Liver (tissue), 9 donors: Measurements from ENCODE around the gene YPEL4. TPM values are rescaled to one million over a fixed set of nuclear protein-coding genes. Genes with fewer than 3 reads are reported as not detected.

Source experiments
- DNase-seq: peaks from one replicate; pipeline ENCODE4 v3.0.0-alpha.2; 2017; ENCODE audit warnings: low spot score
- H3K27ac ChIP-seq, 2 donors: one replicate each; pipeline ENCODE4 v1.7.0; 2013; ENCODE audit warnings: inconsistent platforms in 2 of 2, low read length in 2 of 2, control low read depth in 1 of 2, low read depth in 1 of 2, mild to moderate bottlenecking in 1 of 2
- H3K27me3 ChIP-seq, 4 donors: one replicate each; pipeline versions ENCODE4 v1.6.1 to v1.7.0; 2013; ENCODE audit warnings: low read length in 3 of 4, inconsistent platforms in 1 of 4, mild to moderate bottlenecking in 1 of 4, moderate library complexity in 1 of 4; ENCODE audit not compliant: control insufficient read depth in 4 of 4, insufficient read depth in 4 of 4
- H3K36me3 ChIP-seq, 4 donors: one replicate each; pipeline versions ENCODE4 v1.6.1 to v1.7.0; 2013; ENCODE audit warnings: low read length in 3 of 4, mild to moderate bottlenecking in 3 of 4, low read depth in 1 of 4, moderate library complexity in 1 of 4; ENCODE audit not compliant: control insufficient read depth in 4 of 4, insufficient read depth in 3 of 4
- H3K4me1 ChIP-seq, 4 donors: one replicate each; pipeline versions ENCODE4 v1.6.1 to v1.7.0; 2013; ENCODE audit warnings: low read length in 3 of 4, mild to moderate bottlenecking in 3 of 4, moderate library complexity in 1 of 4; ENCODE audit not compliant: control insufficient read depth in 4 of 4, insufficient read depth in 4 of 4
- H3K4me3 ChIP-seq, 3 donors: one replicate each; pipeline versions ENCODE4 v1.6.1 to v1.7.0; 2013; ENCODE audit warnings: low read length in 3 of 3, control low read depth in 1 of 3, low read depth in 1 of 3, mild to moderate bottlenecking in 1 of 3
- H3K9ac ChIP-seq, 2 donors: one replicate each; pipeline ENCODE4 v1.7.0; 2013; ENCODE audit warnings: low read length in 2 of 2, mild to moderate bottlenecking in 2 of 2, moderate library complexity in 2 of 2, control low read depth in 1 of 2, low read depth in 1 of 2
- H3K9me3 ChIP-seq, 4 donors: one replicate each; pipeline versions ENCODE4 v1.6.1 to v1.7.0; 2013; ENCODE audit warnings: low read length in 3 of 4; ENCODE audit not compliant: control insufficient read depth in 4 of 4
- ATF3 ChIP-seq: IDR thresholded peaks from 2 replicates; pipeline ENCODE4 v1.6.1; 2016; ENCODE audit warnings: antibody characterized with exemption
- EGR1 ChIP-seq, 2 donors: IDR thresholded peaks; 2 replicates each; pipeline ENCODE4 v1.6.1; 2016 to 2018; ENCODE audit warnings: antibody characterized with exemption in 2 of 2, low read depth in 2 of 2
- FOXA1 ChIP-seq: IDR thresholded peaks from 2 replicates; pipeline ENCODE4 v1.6.1; 2016; ENCODE audit warnings: antibody characterized with exemption
- FOXA2 ChIP-seq: IDR thresholded peaks from 2 replicates; pipeline ENCODE4 v1.6.1; 2016; ENCODE audit warnings: antibody characterized with exemption
- GABPA ChIP-seq, 2 donors: IDR thresholded peaks in 1 of 2; conservative IDR thresholded peaks in 1 of 2; 2 replicates each; pipeline ENCODE4 v1.6.1; 2016; ENCODE audit warnings: antibody characterized with exemption in 2 of 2, mild to moderate bottlenecking in 1 of 2, moderate library complexity in 1 of 2
- HNF4A ChIP-seq, 2 donors: conservative IDR thresholded peaks; 2 replicates each; pipeline ENCODE4 v1.6.1; 2016; ENCODE audit warnings: antibody characterized with exemption in 2 of 2, mild to moderate bottlenecking in 2 of 2
- HNF4G ChIP-seq: IDR thresholded peaks from 2 replicates; pipeline ENCODE4 v1.6.1; 2016; ENCODE audit warnings: antibody characterized with exemption
- MAX ChIP-seq: IDR thresholded peaks from 2 replicates; pipeline ENCODE4 v1.6.1; 2016; ENCODE audit warnings: antibody characterized with exemption
- RAD21 ChIP-seq, 2 donors: IDR thresholded peaks; 2 replicates each; pipeline ENCODE4 v1.6.1; 2016; ENCODE audit warnings: antibody characterized with exemption in 2 of 2, mild to moderate bottlenecking in 2 of 2
- REST ChIP-seq: IDR thresholded peaks from 2 replicates; pipeline ENCODE4 v1.6.1; 2016; ENCODE audit warnings: antibody characterized with exemption, mild to moderate bottlenecking
- RXRA ChIP-seq, 2 donors: IDR thresholded peaks; 2 replicates each; pipeline ENCODE4 v1.6.1; 2017 to 2018; ENCODE audit warnings: antibody characterized with exemption in 2 of 2, mild to moderate bottlenecking in 1 of 2
- SP1 ChIP-seq: IDR thresholded peaks from 2 replicates; pipeline ENCODE4 v1.6.1; 2018; ENCODE audit warnings: antibody characterized with exemption, mild to moderate bottlenecking
- TAF1 ChIP-seq: conservative IDR thresholded peaks from 2 replicates; pipeline ENCODE4 v1.6.1; 2016; ENCODE audit warnings: antibody characterized with exemption, mild to moderate bottlenecking
- YY1 ChIP-seq: IDR thresholded peaks from 2 replicates; pipeline ENCODE4 v1.6.1; 2016; ENCODE audit warnings: antibody characterized with exemption, mild to moderate bottlenecking
- ZBTB33 ChIP-seq: IDR thresholded peaks from 2 replicates; pipeline ENCODE4 v1.6.1; 2016; ENCODE audit warnings: antibody characterized with exemption
- WGBS: extraction: QIAGEN DNeasy Blood & Tissue Kit; methylation state at CpG from one replicate; pipeline ENCODE4 v1.1.7; 2013; 5-methylcytosine and 5-hydroxymethylcytosine counted together
- polyA plus RNA-seq, 2 donors: library from polyadenylated mRNA; stranded (reverse) in 1 of 2; unstranded in 1 of 2; fragments of 200-250 nt in 1 of 2; fragments of >200 nt in 1 of 2; fragmentation: Nextera tagmentation in 1 of 2; extraction: Ambion mirVana in 1 of 2; gene quantifications; one replicate each; pipeline versions ENCODE4 v1.2.1 to v1.2.3, GENCODE V29; 2013 to 2015
- total RNA-seq, 2 donors: library from RNA; depleted of rRNA; stranded (reverse); fragments of >200 nt; gene quantifications; one replicate each; pipeline ENCODE4 v1.2.3, GENCODE V29; 2014
- TF ChIP-seq, protein P1 (sequence below): fragments of 150-350 bp; IDR thresholded peaks from 2 replicates; pipeline ENCODE4 v1.5.1; 2017; ENCODE audit warnings: improper control_type of control experiment, low read depth, low read length; ENCODE audit not compliant: missing input control
- donor health status: healthy.
- donor health status: healthy.
- donor health status: healthy.
- donor health status: healthy.
- donor health status: healthy.

YPEL4 gene
- total and polyA plus RNA-seq, 4 donors, result 0.08 to 19.9 (median 0.22) TPM

DNA sequence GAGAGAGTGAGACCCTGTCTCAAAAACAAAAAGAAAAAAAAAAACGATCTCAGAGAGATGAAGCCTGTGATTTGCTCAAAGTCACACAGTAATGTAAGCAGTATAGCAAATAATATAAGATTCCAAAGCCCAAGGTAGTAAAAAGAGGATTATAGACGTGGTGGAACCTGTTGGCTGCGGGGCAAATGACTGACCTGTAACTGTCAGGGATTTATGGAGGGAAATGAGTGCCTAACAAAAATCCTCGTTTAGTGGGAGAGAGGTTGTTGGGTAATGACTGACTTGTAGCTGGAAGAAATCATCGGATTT, 7.1 kb upstream of the YPEL4 start (continued):
- TF ChIP-seq REST (no peak), FOXA1 (no peak), RAD21 (IDR thresholded peaks at IDR 0.05) (no peak)

DNA sequence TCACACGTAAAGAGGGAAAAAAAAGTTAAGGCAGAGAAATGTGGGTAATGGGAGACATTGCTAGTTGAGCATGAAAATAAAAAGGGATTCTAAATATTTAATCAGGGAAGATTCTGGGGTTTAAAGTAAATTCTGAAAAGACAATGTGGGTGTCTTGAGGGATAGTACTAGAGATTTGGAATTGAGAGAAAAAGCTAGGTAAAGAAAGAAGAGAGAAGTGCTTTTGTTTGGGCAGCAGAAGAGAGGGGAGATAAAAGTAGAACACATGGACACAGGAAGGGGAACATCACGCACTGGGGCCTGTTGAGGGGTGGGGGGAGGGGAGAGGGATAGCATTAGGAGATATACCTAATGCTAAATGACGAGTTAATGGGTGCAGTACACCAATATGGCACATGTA, 3.5 kb upstream of the YPEL4 start:
- no peak for DNase-seq
- WGBS, result 63% methylated on average over 3 of the region's 3 CpGs
- Histone ChIP-seq H3K27ac (no peak overlapping the region), H3K36me3 (no peaks in the 10 kb centered on the region), H3K9ac (no peak overlapping the region), H3K9me3 (no peaks in the 10 kb centered on the region), H3K4me3 (no peak overlapping the region), H3K4me1 (peaks cover 1 to 17% (median 5%) of the 10 kb centered on the region in 4 donors), H3K27me3 (peaks cover 0 to 2% (median 0%) of the 10 kb centered on the region in 4 donors)
- TF ChIP-seq REST (no peak), RXRA (IDR thresholded peaks at IDR 0.05) (no peak), SP1 (no peak), FOXA1 (no peak), YY1 (no peak), FOXA2 (no peak), HNF4A (conservative IDR thresholded peaks at IDR 0.05) (no peak), EGR1 (IDR thresholded peaks at IDR 0.05; ENCODE audit: low read depth in 2 of 2) (no peak), HNF4G (no peak), ZBTB33 (no peak), TAF1 (no peak), ATF3 (no peak), GABPA (IDR thresholded peaks at IDR 0.05 in 1 of 2, conservative IDR thresholded peaks at IDR 0.05 in 1 of 2) (no peak), RAD21 (IDR thresholded peaks at IDR 0.05) (no peak), MAX (no peak)
- TF ChIP-seq, protein P1, sequence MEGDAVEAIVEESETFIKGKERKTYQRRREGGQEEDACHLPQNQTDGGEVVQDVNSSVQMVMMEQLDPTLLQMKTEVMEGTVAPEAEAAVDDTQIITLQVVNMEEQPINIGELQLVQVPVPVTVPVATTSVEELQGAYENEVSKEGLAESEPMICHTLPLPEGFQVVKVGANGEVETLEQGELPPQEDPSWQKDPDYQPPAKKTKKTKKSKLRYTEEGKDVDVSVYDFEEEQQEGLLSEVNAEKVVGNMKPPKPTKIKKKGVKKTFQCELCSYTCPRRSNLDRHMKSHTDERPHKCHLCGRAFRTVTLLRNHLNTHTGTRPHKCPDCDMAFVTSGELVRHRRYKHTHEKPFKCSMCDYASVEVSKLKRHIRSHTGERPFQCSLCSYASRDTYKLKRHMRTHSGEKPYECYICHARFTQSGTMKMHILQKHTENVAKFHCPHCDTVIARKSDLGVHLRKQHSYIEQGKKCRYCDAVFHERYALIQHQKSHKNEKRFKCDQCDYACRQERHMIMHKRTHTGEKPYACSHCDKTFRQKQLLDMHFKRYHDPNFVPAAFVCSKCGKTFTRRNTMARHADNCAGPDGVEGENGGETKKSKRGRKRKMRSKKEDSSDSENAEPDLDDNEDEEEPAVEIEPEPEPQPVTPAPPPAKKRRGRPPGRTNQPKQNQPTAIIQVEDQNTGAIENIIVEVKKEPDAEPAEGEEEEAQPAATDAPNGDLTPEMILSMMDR, result no peak
